HCT116 (cell line): ENCODE results near the gene DGAT2. TPM values are rescaled to one million over a fixed set of nuclear protein-coding genes. Genes with fewer than 3 reads are reported as not detected.

Experiments
- ATAC-seq: fragments of 200-7000 bp; cut with Tn5 transposase; 2 replicates; pipeline ENCODE4 v1.9.1; 2020; ENCODE audit warnings: mild to moderate bottlenecking, moderate library complexity
- BruUV-seq: library from RNA; stranded (reverse); fragments of 400-500 nt; replicated peaks from 2 replicates; lab custom pipeline; 2021; lab: Mats Ljungman, UMichigan
- CTCF ChIA-PET: fragments of 300-600 bp; sonication (Branson Sonifier 250); formaldehyde crosslinking; loops from one replicate; lab custom pipeline; 2021; ENCODE audit warnings: antibody characterized with exemption; lab: Charles Lee
- POLR2A ChIA-PET: fragments of 300-600, 350-600 bp; sonication (Branson Sonifier 250); formaldehyde crosslinking; loops from one replicate; lab custom pipeline; 2021; ENCODE audit warnings: antibody characterized with exemption; lab: Charles Lee
- RAD21 ChIA-PET, 2 experiments: fragments of 300-600 bp; sonication (Branson Sonifier 250); formaldehyde crosslinking; loops; one replicate each; lab custom pipeline; 2023; ENCODE audit warnings: low total read pairs in 2 of 2; ENCODE audit not compliant: uncharacterized antibody in 2 of 2, unreplicated experiment in 2 of 2, low non-redundant PET in 1 of 2; lab: Charles Lee
- DNase-seq: peaks from one replicate; pipeline ENCODE4 v3.0.0-alpha.2; 2010; ENCODE audit warnings: low read depth, low spot score
- H2AFZ ChIP-seq: fragments of 200-600 bp; shearing (Covaris generic), sonication (generic); 2 replicates; pipeline ENCODE4 v1.6.1; 2017; ENCODE audit warnings: low read depth, mixed run types, mixed read lengths, antibody characterized with exemption, low read length; ENCODE audit not compliant: poor library complexity, severe bottlenecking
- H3K27ac ChIP-seq: 2 replicates; pipeline ENCODE4 v1.5.1; 2012; ENCODE audit warnings: low read depth, low read length
- H3K27me3 ChIP-seq: fragments of 200-600 bp; sonication (generic); 2 replicates; pipeline ENCODE4 v1.6.1; 2016; ENCODE audit warnings: mixed run types, low read length, mixed read lengths; ENCODE audit not compliant: insufficient read depth
- H3K36me3 ChIP-seq, 2 experiments: fragments of 200-500 bp in 1 of 2; fragments of 200-600 bp in 1 of 2; sonication (Bioruptor generic) in 1 of 2; sonication (generic) in 1 of 2; 2 replicates each; pipeline versions ENCODE4 v1.5.1 to v1.6.1; 2014 to 2016; ENCODE audit warnings: low read length in 2 of 2, inconsistent platforms in 1 of 2, mixed read lengths in 1 of 2, mixed run types in 1 of 2; ENCODE audit not compliant: insufficient read depth in 2 of 2, control insufficient read depth in 1 of 2
- H3K4me1 ChIP-seq, 2 experiments: fragments of 200-600 bp in 1 of 2; sonication (generic) in 1 of 2; 2 replicates each; pipeline versions ENCODE4 v1.5.1 to v1.6.1; 2012 to 2017; ENCODE audit warnings: low read length in 2 of 2, inconsistent platforms in 1 of 2, mild to moderate bottlenecking in 1 of 2, mixed read lengths in 1 of 2, mixed run types in 1 of 2, moderate library complexity in 1 of 2; ENCODE audit not compliant: insufficient read depth in 2 of 2, control insufficient read depth in 1 of 2
- H3K4me2 ChIP-seq: fragments of 200-600 bp; sonication (generic); 2 replicates; pipeline ENCODE4 v1.6.1; 2017; ENCODE audit warnings: mixed run types, low read length, mixed read lengths
- H3K4me3 ChIP-seq, 2 experiments: fragments of 200-600 bp in 1 of 2; sonication (generic) in 1 of 2; replicated peaks in 1 of 2; 2 replicates each; pipeline ENCODE4 v1.5.1; 2011 to 2016; ENCODE audit warnings: low read length in 2 of 2, control low read depth in 1 of 2, low read depth in 1 of 2, mild to moderate bottlenecking in 1 of 2, mixed read lengths in 1 of 2, mixed run types in 1 of 2
- H3K79me2 ChIP-seq: fragments of 200-600 bp; sonication (generic); 2 replicates; pipeline ENCODE4 v1.6.1; 2017; ENCODE audit warnings: mild to moderate bottlenecking, mixed run types, low read length, moderate library complexity, mixed read lengths; ENCODE audit not compliant: insufficient read depth
- H3K9ac ChIP-seq: fragments of 200-600 bp; sonication (generic); 2 replicates; pipeline ENCODE4 v1.6.1; 2016; ENCODE audit warnings: low read length, mixed read lengths
- H3K9me2 ChIP-seq: fragments of 200-600 bp; sonication (generic), shearing (Covaris generic); 2 replicates; pipeline ENCODE4 v1.6.1; 2017; ENCODE audit warnings: mixed run types, mild to moderate bottlenecking, moderate library complexity; ENCODE audit not compliant: insufficient read depth
- H3K9me3 ChIP-seq, 2 experiments: fragments of 200-500 bp in 1 of 2; fragments of 200-600 bp in 1 of 2; sonication (Bioruptor generic) in 1 of 2; sonication (generic) in 1 of 2; 2 replicates each; pipeline ENCODE4 v1.6.1; 2014 to 2017; ENCODE audit warnings: low read length in 2 of 2, mixed read lengths in 2 of 2, inconsistent platforms in 1 of 2, low read depth in 1 of 2, mild to moderate bottlenecking in 1 of 2, mixed run types in 1 of 2, moderate library complexity in 1 of 2; ENCODE audit not compliant: control insufficient read depth in 1 of 2, insufficient read depth in 1 of 2
- H4K20me1 ChIP-seq: fragments of 200-600 bp; sonication (generic), shearing (Covaris generic); 2 replicates; pipeline ENCODE4 v1.6.1; 2017; ENCODE audit warnings: mixed run types, mild to moderate bottlenecking, moderate library complexity; ENCODE audit not compliant: insufficient read depth
- ELF1 ChIP-seq: IDR thresholded peaks from 2 replicates; pipeline ENCODE4 v1.6.1; 2012; ENCODE audit warnings: low read depth, borderline replicate concordance
- EZH2phosphoT487 ChIP-seq: fragments of 200-600 bp; IDR thresholded peaks from 2 replicates; pipeline ENCODE4 v1.6.1; 2018; ENCODE audit warnings: antibody characterized with exemption, borderline replicate concordance
- FOSL1 ChIP-seq: IDR thresholded peaks from 2 replicates; pipeline ENCODE4 v1.6.1; 2012; ENCODE audit warnings: low read depth
- SIN3A ChIP-seq: IDR thresholded peaks from 2 replicates; pipeline ENCODE4 v1.6.1; 2012; ENCODE audit warnings: low read depth
- SP1 ChIP-seq: IDR thresholded peaks from 2 replicates; pipeline ENCODE4 v1.6.1; 2012; ENCODE audit warnings: low read depth
- YY1 ChIP-seq: IDR thresholded peaks from 2 replicates; pipeline ENCODE4 v1.6.1; 2011; ENCODE audit warnings: low read length, low read depth, moderate library complexity, mild to moderate bottlenecking; ENCODE audit not compliant: insufficient replicate concordance; ENCODE audit errors: extremely low read depth
- ZFX ChIP-seq: fragments of 450-650 bp; IDR thresholded peaks from 2 replicates; pipeline ENCODE4 v1.6.1; 2017
- intact Hi-C: fragments of 100-400 bp; cut with micrococcal nuclease; formaldehyde crosslinking; loops from 2 replicates; pipeline ENCODE4 v1.10.0; 2022
- total RNA-seq: library from RNA; stranded (reverse); gene quantifications from one replicate; pipeline ENCODE4 v1.2.1, GENCODE V29; 2021; ENCODE audit not compliant: unreplicated experiment

Gene DGAT2
- total RNA-seq, 1 experiment from 2014 or later = 2.4 TPM

DNA sequence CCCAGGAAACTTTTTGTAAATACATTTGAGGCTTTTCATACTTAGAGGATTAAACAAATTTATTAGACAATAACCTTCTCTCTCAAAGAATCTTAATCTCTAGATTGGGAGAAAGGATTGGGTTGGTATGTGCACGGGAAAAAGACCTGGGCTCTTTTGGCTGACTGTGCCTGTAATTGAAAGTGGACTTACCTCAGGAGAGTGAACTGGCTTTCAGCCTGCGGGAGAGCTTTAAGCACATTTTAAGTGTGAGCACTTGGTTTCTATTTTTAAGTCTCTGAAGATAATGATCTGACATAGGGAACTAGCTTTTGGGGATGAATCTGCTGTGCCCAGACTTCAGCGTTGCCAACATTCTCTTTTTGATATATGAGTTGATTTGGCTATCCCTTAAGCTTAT lies 82.2 kb downstream of the DGAT2 start:
- no TSS peak for BruUV-seq
- intact Hi-C loops = no loop called here
- H3K4me1 ChIP-seq = no peaks in the 10 kb centered on the region
- H3K9ac ChIP-seq = no peak overlapping the region
- H3K27ac ChIP-seq = no peak overlapping the region
- 0 out of 2 replicates have a peak, but pooled peaks cover 8% of the 10 kb centered on the region for H3K79me2 ChIP-seq
- TF ChIP-seq SP1 = no peak
- no peak for TF ChIP-seq YY1
- no peak for TF ChIP-seq FOSL1
- TF ChIP-seq EZH2phosphoT487 = no peak
- TF ChIP-seq SIN3A = no peak
- no peak for TF ChIP-seq ELF1
- TF ChIP-seq ZFX = no peak
- H3K27me3 ChIP-seq = no peaks in the 10 kb centered on the region
- no peak overlapping the region for H2AFZ ChIP-seq
- H3K4me2 ChIP-seq = no peak overlapping the region
- ATAC-seq (no peak), DNase-seq (no peak)
- ChIA-PET RAD21 (no interaction called here), CTCF (no interaction called here), POLR2A (no interaction called here)
- H3K36me3 ChIP-seq = no peaks in the 10 kb centered on the region
- H3K9me3 ChIP-seq = no peaks in the 10 kb centered on the region
- no peaks in the 10 kb centered on the region for H4K20me1 ChIP-seq
- H3K9me2 ChIP-seq = no peaks in the 10 kb centered on the region
- H3K4me3 ChIP-seq = no peak overlapping the region

Other genes with a start within 250 kb of the DGAT2 start
- gene GDPD5, start 242.8 kb upstream of the DGAT2 start, total RNA-seq = 27.5 TPM
- gene SERPINH1, start 206.5 kb upstream of the DGAT2 start, total RNA-seq = 84.9 TPM
- not detected for gene MAP6, start 99.7 kb upstream of the DGAT2 start, total RNA-seq
- 0.12 TPM for gene MOGAT2, start 50.9 kb upstream of the DGAT2 start, total RNA-seq
- 12.3 TPM for gene UVRAG, start 46.4 kb downstream of the DGAT2 start, total RNA-seq